A549 (cell line): ENCODE measurements around the gene ATP13A2. TPM values are rescaled to one million over a fixed set of nuclear protein-coding genes. Genes with fewer than 3 reads are reported as not detected.

Experiments
- ATAC-seq, 2 experiments: fragments of 200-7000 bp in 1 of 2; fragments of >200 bp in 1 of 2; cut with Nextera tagmentation in 1 of 2; cut with Tn5 transposase in 1 of 2; 3 replicates each; pipeline versions ENCODE4 v1.8.0 to v1.9.1; 2018 to 2020; ENCODE audit warnings: mild to moderate bottlenecking in 1 of 2, moderate library complexity in 1 of 2
- CTCF ChIA-PET: fragments of 300-600 bp; sonication (Branson Sonifier 250); formaldehyde crosslinking; extraction: SDS; loops from one replicate; lab custom pipeline; 2021; ENCODE audit warnings: antibody characterized with exemption, inconsistent platforms; lab: Yijun Ruan, JAX
- POLR2A ChIA-PET: fragments of 350-600 bp; formaldehyde crosslinking; extraction: SDS; loops from one replicate; lab custom pipeline; 2021; ENCODE audit warnings: antibody characterized with exemption, inconsistent platforms; lab: Yijun Ruan, JAX
- DNase-seq, 2 experiments: peaks; one replicate each; pipeline versions ENCODE4 v3.0.0 to v3.0.0-alpha.2; 2011 to 2016; ENCODE audit warnings: low read depth in 1 of 2, low spot score in 1 of 2
- FAIRE-seq: peaks from 2 replicates; lab custom pipeline; 2011; peaks lifted over from hg19 to GRCh38; lab: Jason Lieb, UNC
- H3K27ac ChIP-seq, 2 experiments: fragments of >200 bp; sonication (Bioruptor Twin); formaldehyde crosslinking; 3 replicates each; pipeline ENCODE4 v1.5.1; 2016 to 2017
- H3K4me1 ChIP-seq: fragments of >200 bp; sonication (Bioruptor Twin); formaldehyde crosslinking; 3 replicates; pipeline ENCODE4 v1.6.1; 2016
- H3K4me2 ChIP-seq: fragments of >200 bp; sonication (Bioruptor Twin); formaldehyde crosslinking; 3 replicates; pipeline ENCODE4 v1.6.1; 2016
- H3K4me3 ChIP-seq: fragments of >200 bp; sonication (Bioruptor Twin); formaldehyde crosslinking; 3 replicates; pipeline ENCODE4 v1.5.1; 2016
- H3K9me3 ChIP-seq: fragments of >200 bp; sonication (Bioruptor Twin); formaldehyde crosslinking; 3 replicates; pipeline ENCODE4 v1.6.1; 2016
- CHD2 ChIP-seq: fragments of 150-350 bp; IDR thresholded peaks from 2 replicates; pipeline ENCODE4 v1.6.1; 2014; ENCODE audit warnings: low read length; ENCODE audit not compliant: partially characterized antibody
- ESRRA ChIP-seq: fragments of 150-350 bp; IDR thresholded peaks from 2 replicates; pipeline ENCODE4 v1.6.1; 2014; ENCODE audit warnings: mild to moderate bottlenecking, low read length, borderline replicate concordance
- FOSB ChIP-seq: fragments of 250-450 bp; sonication (Bioruptor Pico); IDR thresholded peaks from 2 replicates; pipeline ENCODE4 v1.5.0; 2020; ENCODE audit warnings: mild to moderate bottlenecking, moderate library complexity
- GATA3 ChIP-seq: IDR thresholded peaks from 2 replicates; pipeline ENCODE4 v1.6.1; 2012; ENCODE audit warnings: borderline replicate concordance
- HES2 ChIP-seq: fragments of >200 bp; sonication (Bioruptor Twin); formaldehyde crosslinking; IDR thresholded peaks from 2 replicates; pipeline ENCODE4 v1.6.1; 2016
- HOXA7 ChIP-seq: fragments of 250-450 bp; sonication (Bioruptor Pico); IDR thresholded peaks from 2 replicates; pipeline ENCODE4 v1.5.0; 2020; ENCODE audit warnings: mild to moderate bottlenecking, moderate library complexity
- KDM1A ChIP-seq: fragments of 200-600 bp; sonication (generic); IDR thresholded peaks from 2 replicates; pipeline ENCODE4 v1.6.1; 2016; ENCODE audit warnings: low read depth, mild to moderate bottlenecking
- MYC ChIP-seq: IDR thresholded peaks from 2 replicates; pipeline ENCODE4 v1.6.1; 2012; ENCODE audit warnings: mild to moderate bottlenecking, inconsistent platforms, low read length, improper control_type of control experiment, borderline replicate concordance
- NFE2L2 ChIP-seq: fragments of 150-350 bp; conservative IDR thresholded peaks from 2 replicates; pipeline ENCODE4 v1.6.1; 2014; ENCODE audit warnings: low read length
- NR3C1 ChIP-seq: fragments of >200 bp; sonication (Bioruptor Twin); formaldehyde crosslinking; IDR thresholded peaks from 3 replicates; pipeline ENCODE4 v1.6.1; 2017
- RAD21 ChIP-seq, 2 experiments: fragments of >200 bp in 1 of 2; sonication (Bioruptor Twin) in 1 of 2; formaldehyde crosslinking in 1 of 2; IDR thresholded peaks in 1 of 2; conservative IDR thresholded peaks in 1 of 2; 2 replicates in 1 of 2; 3 replicates in 1 of 2; pipeline ENCODE4 v1.6.1; 2012 to 2018; ENCODE audit warnings: inconsistent platforms in 1 of 2
- RARB ChIP-seq: fragments of 250-450 bp; sonication (Bioruptor Pico); IDR thresholded peaks from 2 replicates; pipeline ENCODE4 v1.8.0; 2021; ENCODE audit warnings: mild to moderate bottlenecking, moderate library complexity
- RNF2 ChIP-seq: fragments of 200-600 bp; sonication (generic); IDR thresholded peaks from 2 replicates; pipeline ENCODE4 v1.6.1; 2016; ENCODE audit warnings: low read depth, mild to moderate bottlenecking, antibody characterized with exemption, moderate library complexity, borderline replicate concordance
- TFCP2L1 ChIP-seq: fragments of 250-450 bp; sonication (Bioruptor Pico); IDR thresholded peaks from 2 replicates; pipeline ENCODE4 v1.5.0; 2021; ENCODE audit warnings: mild to moderate bottlenecking
- TP53 ChIP-seq: fragments of 250-450 bp; sonication (Bioruptor Pico); IDR thresholded peaks from 2 replicates; pipeline ENCODE4 v1.5.0; 2021; ENCODE audit warnings: mild to moderate bottlenecking, moderate library complexity
- WGBS: methylation state at CpG from one replicate; pipeline ENCODE4 v1.1.6; 2017; ENCODE audit errors: missing lambda C conversion rate; 5-methylcytosine and 5-hydroxymethylcytosine counted together
- polyA plus RNA-seq, 4 experiments: library from polyadenylated mRNA; depleted of rRNA in 3 of 4; stranded (reverse); fragments of >200 nt; fragmentation: RNase III in 1 of 4; extraction: RNeasy Plus Mini Kit Qiagen cat#74134 plus additional on column Dnase treatment in 1 of 4; gene quantifications; 2 replicates in 3 of 4; 3 replicates in 1 of 4; pipeline ENCODE4 v1.2.3, GENCODE V29; 2011 to 2017
- TF ChIP-seq, protein P1 (sequence below): fragments of >200 bp; sonication (Bioruptor Twin); formaldehyde crosslinking; IDR thresholded peaks from 3 replicates; pipeline ENCODE4 v1.6.1; 2016
- TF ChIP-seq, protein P2 (sequence below): fragments of 200-600 bp; sonication (generic); IDR thresholded peaks from 2 replicates; pipeline ENCODE4 v1.6.1; 2016; ENCODE audit warnings: antibody characterized with exemption, mild to moderate bottlenecking, moderate library complexity

Gene ATP13A2
- polyA plus RNA-seq, 2 of the 4 experiments (the other 2 are of a cell fraction) = 7.9 to 23.1 TPM

GRCh38 chr1:16981269-16981849 is 30.4 kb downstream of the ATP13A2 start:
- FAIRE-seq (no peak), DNase-seq (no peak)

GRCh38 chr1:16980473-16981268 is 31.1 kb downstream of the ATP13A2 start, which contains the start of gene MFAP2:
MFAP2 (minus strand) TSS chr1:16980620; CDS start chr1:16978273, 2,347 bp downstream.
- H3K4me1 ChIP-seq = peaks cover 4% of the 10 kb centered on the region; the same call in 1 of the 3 replicates
- CTCF ChIA-PET = interaction anchor here (1.0 to 2.1 kb wide), 3 partner anchors 10 to 20 kb away, joined by 3 to 8 read pairs (median 4); no protein-coding TSS in a partner anchor
- TF ChIP-seq NR3C1 (no peak), MYC (no peak), TFCP2L1 (CRISPR knock-in tag) (no peak), HOXA7 (no peak), TP53 (CRISPR knock-in tag) (no peak), RARB (CRISPR knock-in tag) (no peak), HES2 (no peak), RNF2 (no peak), CHD2 (no peak)
- TF ChIP-seq, protein P1, sequence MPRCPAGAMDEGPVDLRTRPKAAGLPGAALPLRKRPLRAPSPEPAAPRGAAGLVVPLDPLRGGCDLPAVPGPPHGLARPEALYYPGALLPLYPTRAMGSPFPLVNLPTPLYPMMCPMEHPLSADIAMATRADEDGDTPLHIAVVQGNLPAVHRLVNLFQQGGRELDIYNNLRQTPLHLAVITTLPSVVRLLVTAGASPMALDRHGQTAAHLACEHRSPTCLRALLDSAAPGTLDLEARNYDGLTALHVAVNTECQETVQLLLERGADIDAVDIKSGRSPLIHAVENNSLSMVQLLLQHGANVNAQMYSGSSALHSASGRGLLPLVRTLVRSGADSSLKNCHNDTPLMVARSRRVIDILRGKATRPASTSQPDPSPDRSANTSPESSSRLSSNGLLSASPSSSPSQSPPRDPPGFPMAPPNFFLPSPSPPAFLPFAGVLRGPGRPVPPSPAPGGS = no peak
- TF ChIP-seq, protein P2, sequence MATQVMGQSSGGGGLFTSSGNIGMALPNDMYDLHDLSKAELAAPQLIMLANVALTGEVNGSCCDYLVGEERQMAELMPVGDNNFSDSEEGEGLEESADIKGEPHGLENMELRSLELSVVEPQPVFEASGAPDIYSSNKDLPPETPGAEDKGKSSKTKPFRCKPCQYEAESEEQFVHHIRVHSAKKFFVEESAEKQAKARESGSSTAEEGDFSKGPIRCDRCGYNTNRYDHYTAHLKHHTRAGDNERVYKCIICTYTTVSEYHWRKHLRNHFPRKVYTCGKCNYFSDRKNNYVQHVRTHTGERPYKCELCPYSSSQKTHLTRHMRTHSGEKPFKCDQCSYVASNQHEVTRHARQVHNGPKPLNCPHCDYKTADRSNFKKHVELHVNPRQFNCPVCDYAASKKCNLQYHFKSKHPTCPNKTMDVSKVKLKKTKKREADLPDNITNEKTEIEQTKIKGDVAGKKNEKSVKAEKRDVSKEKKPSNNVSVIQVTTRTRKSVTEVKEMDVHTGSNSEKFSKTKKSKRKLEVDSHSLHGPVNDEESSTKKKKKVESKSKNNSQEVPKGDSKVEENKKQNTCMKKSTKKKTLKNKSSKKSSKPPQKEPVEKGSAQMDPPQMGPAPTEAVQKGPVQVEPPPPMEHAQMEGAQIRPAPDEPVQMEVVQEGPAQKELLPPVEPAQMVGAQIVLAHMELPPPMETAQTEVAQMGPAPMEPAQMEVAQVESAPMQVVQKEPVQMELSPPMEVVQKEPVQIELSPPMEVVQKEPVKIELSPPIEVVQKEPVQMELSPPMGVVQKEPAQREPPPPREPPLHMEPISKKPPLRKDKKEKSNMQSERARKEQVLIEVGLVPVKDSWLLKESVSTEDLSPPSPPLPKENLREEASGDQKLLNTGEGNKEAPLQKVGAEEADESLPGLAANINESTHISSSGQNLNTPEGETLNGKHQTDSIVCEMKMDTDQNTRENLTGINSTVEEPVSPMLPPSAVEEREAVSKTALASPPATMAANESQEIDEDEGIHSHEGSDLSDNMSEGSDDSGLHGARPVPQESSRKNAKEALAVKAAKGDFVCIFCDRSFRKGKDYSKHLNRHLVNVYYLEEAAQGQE = no peak
- no peaks in the 10 kb centered on the region for H3K9me3 ChIP-seq
- POLR2A ChIA-PET = no interaction called here
- no peak for DNase-seq
- FAIRE-seq = no peak
- peak within 1 kb of the TSS in 1 of 2 experiments; percentile 46; a peak in 2 of 6 replicates for H3K27ac ChIP-seq
- no peak for ATAC-seq
- no peak within 1 kb of the TSS for H3K4me3 ChIP-seq
- H3K4me2 ChIP-seq = 0 out of 3 replicates have a peak within 1 kb of the TSS, but pooled peaks have one; percentile 26
- 76% methylated on average over 21 of the region's 53 CpGs for WGBS

More at GRCh38 chr1:16981269-16981849, 30.4 kb downstream of the ATP13A2 start:
- Histone ChIP-seq H3K4me2 (no peak overlapping the region), H3K4me1 (peaks cover 4% of the 10 kb centered on the region; the same call in 1 of the 3 replicates), H3K9me3 (no peaks in the 10 kb centered on the region), H3K4me3 (no peak overlapping the region), H3K27ac (peak overlapping the region in 1 of 2 experiments; percentile 11; a peak in 1 of 6 replicates)
- 85% methylated on average over 10 of the region's 10 CpGs for WGBS
- CTCF ChIA-PET = interaction anchor here (0.9 to 2.1 kb wide), 5 partner anchors 9 to 29 kb away, joined by 3 to 8 read pairs (median 4); no protein-coding TSS in a partner anchor
- TF ChIP-seq ESRRA = no peak
- no peak for TF ChIP-seq GATA3
- no peak for TF ChIP-seq RAD21 (conservative IDR thresholded peaks at IDR 0.05 in 1 of 2, IDR thresholded peaks at IDR 0.05 in 1 of 2)
- no peak for TF ChIP-seq NFE2L2
- TF ChIP-seq KDM1A = no peak
- no peak for TF ChIP-seq FOSB (CRISPR knock-in tag)
- ATAC-seq = no peak
- POLR2A ChIA-PET = no interaction called here
